Measurements from ENCODE around the gene BORCS8.

The BORCS8 gene

GRCh38 chr19:19214892-19215291 lies 22.9 kb upstream of the BORCS8 start:
- Histone ChIP-seq H3K9me3 (ENCODE audit: insufficient read depth, low read length) (no peaks in the 10 kb centered on the region), H3K9ac (ENCODE audit: insufficient read length, low read depth) (no peak overlapping the region), H3K4me1 (ENCODE audit: insufficient read depth, insufficient read length) (peaks cover 13% of the 10 kb centered on the region), H3K27me3 (ENCODE audit: insufficient read depth, insufficient read length) (peaks cover 62% of the 10 kb centered on the region), H3K36me3 (ENCODE audit: insufficient read depth, insufficient read length, low read length) (no peaks in the 10 kb centered on the region), H3K4me3 (ENCODE audit: insufficient read length, low read depth) (no peak overlapping the region)
- peak; percentile 69 for DNase-seq (ENCODE audit: low read depth, low spot score)
- TF ChIP-seq ZNF274 (IDR thresholded peaks at IDR 0.05; ENCODE audit: low read depth, low read length): no peak

GRCh38 chr19:19214159-19214490 lies 22.2 kb upstream of the BORCS8 start:
- peaks cover 13% of the 10 kb centered on the region for H3K4me1 ChIP-seq (ENCODE audit: insufficient read depth, insufficient read length)
- no peaks in the 10 kb centered on the region for H3K36me3 ChIP-seq (ENCODE audit: insufficient read depth, insufficient read length, low read length)
- no peak for TF ChIP-seq SUZ12 (IDR thresholded peaks at IDR 0.05; ENCODE audit: extremely low read depth, insufficient read depth, insufficient read length)
- TF ChIP-seq YY1 (IDR thresholded peaks at IDR 0.05; ENCODE audit: insufficient read depth, insufficient read length): no peak
- TF ChIP-seq ZNF274 (IDR thresholded peaks at IDR 0.05; ENCODE audit: low read depth, low read length): no peak
- H3K9me3 ChIP-seq (ENCODE audit: insufficient read depth, low read length): no peaks in the 10 kb centered on the region
- H3K27me3 ChIP-seq (ENCODE audit: insufficient read depth, insufficient read length): peaks cover 69% of the 10 kb centered on the region
- no peak for DNase-seq (ENCODE audit: low read depth, low spot score)
- H3K9ac ChIP-seq (ENCODE audit: insufficient read length, low read depth): no peak overlapping the region
- H3K4me3 ChIP-seq (ENCODE audit: insufficient read length, low read depth): no peak overlapping the region

- no peak overlapping the region for H3K4me3 ChIP-seq (ENCODE audit: insufficient read length, low read depth)
- H3K4me1 ChIP-seq (ENCODE audit: insufficient read depth, insufficient read length): peaks cover 13% of the 10 kb centered on the region
- DNase-seq (ENCODE audit: low read depth, low spot score): no peak
- H3K27me3 ChIP-seq (ENCODE audit: insufficient read depth, insufficient read length): peaks cover 75% of the 10 kb centered on the region
- no peaks in the 10 kb centered on the region for H3K36me3 ChIP-seq (ENCODE audit: insufficient read depth, insufficient read length, low read length)
- no peaks in the 10 kb centered on the region for H3K9me3 ChIP-seq (ENCODE audit: insufficient read depth, low read length)
- TF ChIP-seq ZNF274 (IDR thresholded peaks at IDR 0.05; ENCODE audit: low read depth, low read length): no peak
- TF ChIP-seq YY1 (IDR thresholded peaks at IDR 0.05; ENCODE audit: insufficient read depth, insufficient read length): no peak
- no peak for TF ChIP-seq SUZ12 (IDR thresholded peaks at IDR 0.05; ENCODE audit: extremely low read depth, insufficient read depth, insufficient read length)
- H3K9ac ChIP-seq (ENCODE audit: insufficient read length, low read depth): no peak overlapping the region
Measured at GRCh38 chr19:19213426-19214158, 21.6 kb upstream of the BORCS8 start.

DNA sequence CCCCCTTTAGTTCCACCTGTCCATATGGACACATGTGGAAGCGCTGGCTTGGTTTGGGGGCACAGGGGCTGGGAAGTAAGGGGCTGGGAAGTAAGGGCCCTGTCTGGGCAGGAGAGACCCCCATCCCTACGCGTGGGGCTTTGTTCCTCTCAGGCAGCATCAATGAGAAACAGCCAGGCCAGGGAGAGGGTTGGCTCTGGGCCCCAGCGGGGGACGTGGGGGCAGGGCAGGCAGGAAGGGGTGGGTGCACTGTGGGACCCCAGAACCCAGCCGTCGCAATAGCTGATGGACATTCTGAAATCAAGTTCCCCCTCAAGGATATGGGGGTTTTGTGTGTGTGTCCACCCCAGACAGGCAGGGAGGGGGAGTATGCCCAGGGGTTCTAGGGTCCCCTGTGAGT lies 21.0 kb upstream of the BORCS8 start:
- TF ChIP-seq SUZ12 (IDR thresholded peaks at IDR 0.05; ENCODE audit: extremely low read depth, insufficient read depth, insufficient read length): no peak
- no peak for TF ChIP-seq ZNF274 (IDR thresholded peaks at IDR 0.05; ENCODE audit: low read depth, low read length)
- no peak for TF ChIP-seq YY1 (IDR thresholded peaks at IDR 0.05; ENCODE audit: insufficient read depth, insufficient read length)
- H3K9me3 ChIP-seq (ENCODE audit: insufficient read depth, low read length): no peaks in the 10 kb centered on the region
- DNase-seq (ENCODE audit: low read depth, low spot score): no peak
- peaks cover 79% of the 10 kb centered on the region for H3K27me3 ChIP-seq (ENCODE audit: insufficient read depth, insufficient read length)
- peaks cover 16% of the 10 kb centered on the region for H3K4me1 ChIP-seq (ENCODE audit: insufficient read depth, insufficient read length)
- no peaks in the 10 kb centered on the region for H3K36me3 ChIP-seq (ENCODE audit: insufficient read depth, insufficient read length, low read length)
- H3K9ac ChIP-seq (ENCODE audit: insufficient read length, low read depth): no peak overlapping the region
- H3K4me3 ChIP-seq (ENCODE audit: insufficient read length, low read depth): no peak overlapping the region

DNA sequence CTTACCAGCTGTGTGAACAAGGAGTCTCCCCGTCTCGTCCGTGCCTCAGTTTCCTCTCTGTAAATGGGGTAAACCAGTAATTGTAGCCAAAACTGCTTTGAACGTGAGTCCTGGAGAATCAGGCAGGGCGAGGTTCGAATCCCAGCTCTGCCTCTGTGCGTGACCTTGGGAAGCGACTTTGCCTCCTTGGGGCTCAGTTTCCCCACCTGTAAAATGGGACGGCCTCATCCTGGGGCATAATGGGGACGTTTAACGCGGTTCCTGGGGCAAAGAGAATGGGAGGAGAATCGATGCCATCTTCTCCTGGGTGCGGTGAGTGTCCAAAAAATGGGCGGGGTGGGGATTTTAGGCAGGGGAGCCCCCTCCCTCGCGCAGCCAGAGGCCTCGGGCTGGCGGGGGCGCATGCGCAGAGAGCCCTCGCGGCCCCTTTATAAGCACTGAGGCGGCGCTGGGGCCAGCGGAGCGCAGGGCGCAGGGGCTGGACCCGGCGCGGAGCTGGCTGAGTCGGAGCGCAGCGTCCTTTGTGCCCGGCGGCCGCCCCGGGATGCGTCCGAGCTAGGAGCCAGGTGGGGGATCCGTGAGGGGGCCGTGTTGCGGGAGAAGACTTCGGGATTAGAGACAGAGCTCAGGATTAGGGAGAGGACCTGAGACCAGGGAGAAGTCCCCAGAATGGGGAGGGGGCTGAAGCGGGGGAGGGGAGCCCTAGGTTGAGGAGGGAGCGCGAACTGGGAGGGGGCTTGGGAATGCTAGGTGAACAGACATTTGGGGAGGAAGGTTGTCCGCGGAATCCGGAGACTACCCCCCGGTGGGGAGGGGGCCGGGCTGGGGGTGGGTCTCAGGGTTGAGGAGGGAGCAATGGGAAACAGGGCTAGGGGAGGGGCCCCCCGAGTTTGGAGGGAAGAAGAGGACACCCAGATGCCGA lies 19.8 kb upstream of the BORCS8 start, which contains the start of gene NCAN:
Gene NCAN (plus strand): TSS at position 460 of the 922 bp plus-strand sequence. CDS start 4,996 bp downstream, outside the sequence.
- H3K4me3 ChIP-seq (ENCODE audit: insufficient read length, low read depth): peak within 1 kb of the TSS; percentile 16
- TF ChIP-seq SUZ12 (IDR thresholded peaks at IDR 0.05; ENCODE audit: extremely low read depth, insufficient read depth, insufficient read length) (no peak), ZNF274 (IDR thresholded peaks at IDR 0.05; ENCODE audit: low read depth, low read length) (no peak), YY1 (IDR thresholded peaks at IDR 0.05; ENCODE audit: insufficient read depth, insufficient read length) (no peak)
- no peaks in the 10 kb centered on the region for H3K9me3 ChIP-seq (ENCODE audit: insufficient read depth, low read length)
- peaks cover 16% of the 10 kb centered on the region for H3K4me1 ChIP-seq (ENCODE audit: insufficient read depth, insufficient read length)
- DNase-seq (ENCODE audit: low read depth, low spot score): no peak
- H3K36me3 ChIP-seq (ENCODE audit: insufficient read depth, insufficient read length, low read length): no peaks in the 10 kb centered on the region
- H3K9ac ChIP-seq (ENCODE audit: insufficient read length, low read depth): peak within 1 kb of the TSS; percentile 24
- peaks cover 91% of the 10 kb centered on the region for H3K27me3 ChIP-seq (ENCODE audit: insufficient read depth, insufficient read length)

DNA sequence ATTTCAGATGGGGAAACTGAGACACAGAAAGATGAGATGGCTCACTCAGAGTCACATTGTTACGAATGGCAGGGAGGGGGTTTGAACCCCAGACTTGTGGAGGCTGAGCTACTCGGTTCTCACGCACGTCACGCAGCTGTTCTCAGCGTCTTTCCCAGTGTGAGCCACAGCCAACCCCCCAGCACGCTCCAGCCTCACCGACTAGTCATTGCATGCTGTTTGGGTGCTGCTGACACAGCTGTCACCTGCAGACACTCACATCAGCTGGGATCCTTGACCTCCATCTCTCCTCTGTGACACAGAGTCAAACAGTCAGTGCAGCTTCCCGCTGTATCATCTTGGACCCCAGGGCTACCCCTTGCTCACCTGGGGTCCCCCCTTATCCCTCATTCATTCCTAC lies 17.4 kb upstream of the BORCS8 start:
- H3K9me3 ChIP-seq (ENCODE audit: insufficient read depth, low read length): no peaks in the 10 kb centered on the region
- H3K4me1 ChIP-seq (ENCODE audit: insufficient read depth, insufficient read length): peaks cover 21% of the 10 kb centered on the region
- no peak overlapping the region for H3K9ac ChIP-seq (ENCODE audit: insufficient read length, low read depth)
- H3K27me3 ChIP-seq (ENCODE audit: insufficient read depth, insufficient read length): peaks cover 97% of the 10 kb centered on the region
- no peak overlapping the region for H3K4me3 ChIP-seq (ENCODE audit: insufficient read length, low read depth)
- TF ChIP-seq ZNF274 (IDR thresholded peaks at IDR 0.05; ENCODE audit: low read depth, low read length) (no peak), SUZ12 (IDR thresholded peaks at IDR 0.05; ENCODE audit: extremely low read depth, insufficient read depth, insufficient read length) (no peak), YY1 (IDR thresholded peaks at IDR 0.05; ENCODE audit: insufficient read depth, insufficient read length) (no peak)
- H3K36me3 ChIP-seq (ENCODE audit: insufficient read depth, insufficient read length, low read length): no peaks in the 10 kb centered on the region
- no peak for DNase-seq (ENCODE audit: low read depth, low spot score)

All from NT2/D1 (cell line).